ENCODE results near the gene PPP1R37.

PPP1R37 gene

GRCh38 chr19:45082170-45082569 is 10.8 kb upstream of the PPP1R37 start:
- in situ Hi-C loops (cut with HindIII; ENCODE audit: low sequenced_read_pairs): no loop called here
- no peak for TF ChIP-seq CTCF (IDR thresholded peaks at IDR 0.05; ENCODE audit: low read depth, low read length)
- no peak for DNase-seq (ENCODE audit: low read depth, low spot score)
- H3K4me3 ChIP-seq (ENCODE audit: low read depth, low read length): no peak overlapping the region

GRCh38 chr19:45086480-45086879 is 6.5 kb upstream of the PPP1R37 start:
- DNase-seq (ENCODE audit: low read depth, low spot score): no peak
- no peak for TF ChIP-seq CTCF (IDR thresholded peaks at IDR 0.05; ENCODE audit: low read depth, low read length)
- no peak overlapping the region for H3K4me3 ChIP-seq (ENCODE audit: low read depth, low read length)
- in situ Hi-C loops (cut with HindIII; ENCODE audit: low sequenced_read_pairs): no loop called here

- no peak overlapping the region for H3K4me3 ChIP-seq (ENCODE audit: low read depth, low read length)
- in situ Hi-C loops (cut with HindIII; ENCODE audit: low sequenced_read_pairs): no loop called here
- no peak for TF ChIP-seq CTCF (IDR thresholded peaks at IDR 0.05; ENCODE audit: low read depth, low read length)
- no peak for DNase-seq (ENCODE audit: low read depth, low spot score)
These were observed 5.4 kb upstream of the PPP1R37 start for GRCh38 chr19:45087531-45087930.

GRCh38 chr19:45090034-45090433 is 2.9 kb upstream of the PPP1R37 start:
- H3K4me3 ChIP-seq (ENCODE audit: low read depth, low read length): no peak overlapping the region
- TF ChIP-seq CTCF (IDR thresholded peaks at IDR 0.05; ENCODE audit: low read depth, low read length): no peak
- no peak for DNase-seq (ENCODE audit: low read depth, low spot score)
- in situ Hi-C loops (cut with HindIII; ENCODE audit: low sequenced_read_pairs): no loop called here

GRCh38 chr19:45090606-45091005 is 2.4 kb upstream of the PPP1R37 start:
- in situ Hi-C loops (cut with HindIII; ENCODE audit: low sequenced_read_pairs): no loop called here
- H3K4me3 ChIP-seq (ENCODE audit: low read depth, low read length): no peak overlapping the region
- no peak for TF ChIP-seq CTCF (IDR thresholded peaks at IDR 0.05; ENCODE audit: low read depth, low read length)
- no peak for DNase-seq (ENCODE audit: low read depth, low spot score)

GRCh38 chr19:45091031-45091923 is 1.7 kb upstream of the PPP1R37 start:
- in situ Hi-C loops (cut with HindIII; ENCODE audit: low sequenced_read_pairs): no loop called here
- H3K4me3 ChIP-seq (ENCODE audit: low read depth, low read length): peak overlapping the region; percentile 94
- TF ChIP-seq CTCF (IDR thresholded peaks at IDR 0.05; ENCODE audit: low read depth, low read length): no peak

More at GRCh38 chr19:45091031-45091923, 1.7 kb upstream of the PPP1R37 start:
- DNase-seq (ENCODE audit: low read depth, low spot score): peak; percentile 99
